Endothelial cell of umbilical vein (primary cell): ENCODE results near the gene BTC. TPM values are rescaled to one million over a fixed set of nuclear protein-coding genes. Genes with fewer than 3 reads are reported as not detected.

Experiments used
- BruUV-seq: library from RNA; stranded (reverse); fragments of 400-500 nt; replicated peaks from 2 replicates; lab custom pipeline; 2021; lab: Mats Ljungman, UMichigan
- CTCF ChIA-PET: fragments of 300-600, 350-600 bp; sonication (Branson Sonifier 250); formaldehyde crosslinking; loops from one replicate; lab custom pipeline; 2021; ENCODE audit warnings: antibody characterized with exemption, inconsistent platforms; lab: Charles Lee
- POLR2A ChIA-PET: fragments of 300-600, 350-600 bp; sonication (Branson Sonifier 250); formaldehyde crosslinking; loops from one replicate; lab custom pipeline; 2021; ENCODE audit warnings: antibody characterized with exemption, inconsistent platforms; lab: Charles Lee
- DNase-seq: peaks from one replicate; pipeline ENCODE4 v3.0.0-alpha.2; 2011; ENCODE audit warnings: low read depth, low spot score
- FAIRE-seq: peaks from 2 replicates; lab custom pipeline; 2011; peaks lifted over from hg19 to GRCh38; lab: Jason Lieb, UNC
- H2AFZ ChIP-seq: 2 replicates; pipeline ENCODE4 v1.6.0; 2012; ENCODE audit warnings: low read depth, low read length, control low read depth, inconsistent platforms
- H3K27ac ChIP-seq: 2 replicates; pipeline ENCODE4 v1.5.1; 2011; ENCODE audit warnings: low read depth, mild to moderate bottlenecking, control low read depth, low read length, moderate library complexity; ENCODE audit not compliant: insufficient read depth
- H3K27me3 ChIP-seq, 2 experiments: 2 replicates each; pipeline versions ENCODE4 v1.6.0 to v1.6.1; 2011; ENCODE audit warnings: low read length in 2 of 2, mixed read lengths in 1 of 2; ENCODE audit not compliant: control insufficient read depth in 2 of 2, insufficient read depth in 2 of 2
- H3K36me3 ChIP-seq, 2 experiments: 2 replicates in 1 of 2; 3 replicates in 1 of 2; pipeline ENCODE4 v1.5.1; 2011; ENCODE audit warnings: low read length in 2 of 2, mild to moderate bottlenecking in 1 of 2, moderate library complexity in 1 of 2; ENCODE audit not compliant: control insufficient read depth in 2 of 2, insufficient read depth in 2 of 2; ENCODE audit errors: extremely low read depth in 1 of 2
- H3K4me1 ChIP-seq: 3 replicates; pipeline ENCODE4 v1.5.1; 2011; ENCODE audit warnings: mild to moderate bottlenecking, low read length; ENCODE audit not compliant: control insufficient read depth, insufficient read depth; ENCODE audit errors: extremely low read depth
- H3K4me2 ChIP-seq: 2 replicates; pipeline ENCODE4 v1.6.1; 2011; ENCODE audit warnings: low read length, control low read depth, mixed read lengths; ENCODE audit not compliant: insufficient read depth
- H3K4me3 ChIP-seq, 3 experiments: fragments of 200-600 bp in 1 of 3; sonication (generic), shearing (Covaris generic) in 1 of 3; replicated peaks in 1 of 3; 2 replicates each; pipeline ENCODE4 v1.5.1; 2011 to 2016; ENCODE audit warnings: control low read depth in 3 of 3, low read length in 3 of 3, mild to moderate bottlenecking in 2 of 3, inconsistent platforms in 1 of 3, low read depth in 1 of 3, moderate library complexity in 1 of 3; ENCODE audit not compliant: insufficient read depth in 1 of 3
- H3K79me2 ChIP-seq: 2 replicates; pipeline ENCODE4 v1.6.0; 2012; ENCODE audit warnings: low read length, inconsistent platforms; ENCODE audit not compliant: control insufficient read depth, insufficient read depth
- H3K9ac ChIP-seq: replicated peaks from 2 replicates; pipeline ENCODE3; 2011; ENCODE audit warnings: low read length, control low read depth; ENCODE audit not compliant: insufficient read depth; ENCODE audit errors: extremely low read depth
- H3K9me1 ChIP-seq: replicated peaks from 3 replicates; pipeline ENCODE4 v1.6.0; 2011; ENCODE audit warnings: mild to moderate bottlenecking, low read length; ENCODE audit not compliant: control insufficient read depth, insufficient read depth; ENCODE audit errors: extremely low read depth
- H3K9me3 ChIP-seq: replicated peaks from 2 replicates; pipeline ENCODE4 v1.5.1; 2012; ENCODE audit warnings: low read length, inconsistent platforms; ENCODE audit not compliant: control insufficient read depth, insufficient read depth
- H4K20me1 ChIP-seq: replicated peaks from 2 replicates; pipeline ENCODE3; 2011; ENCODE audit warnings: mild to moderate bottlenecking, low read length; ENCODE audit not compliant: control insufficient read depth, insufficient read depth; ENCODE audit errors: extremely low read depth
- EZH2 ChIP-seq: IDR thresholded peaks from 2 replicates; pipeline ENCODE4 v1.6.1; 2012; ENCODE audit warnings: borderline replicate concordance, low read depth, mild to moderate bottlenecking, moderate library complexity, low read length, inconsistent platforms; ENCODE audit not compliant: severe bottlenecking
- FOS ChIP-seq: IDR thresholded peaks from 2 replicates; pipeline ENCODE4 v1.6.1; 2011; ENCODE audit warnings: mild to moderate bottlenecking, low read length, moderate library complexity, borderline replicate concordance; ENCODE audit not compliant: insufficient read depth
- GATA2 ChIP-seq: IDR thresholded peaks from 2 replicates; pipeline ENCODE4 v1.7.0; 2011; ENCODE audit warnings: low read depth, mild to moderate bottlenecking, moderate library complexity, mixed read lengths, low read length; ENCODE audit not compliant: insufficient read length, insufficient read depth
- JUN ChIP-seq: IDR thresholded peaks from 2 replicates; pipeline ENCODE4 v1.6.1; 2011; ENCODE audit warnings: borderline replicate concordance, low read depth; ENCODE audit not compliant: insufficient read length, insufficient read depth
- MYC ChIP-seq: IDR thresholded peaks from one replicate; pipeline ENCODE4 v1.6.1; 2011; ENCODE audit warnings: mild to moderate bottlenecking, low read depth, low read length
- POLR2A ChIP-seq: IDR thresholded peaks from 2 replicates; pipeline ENCODE4 v1.6.1; 2012; ENCODE audit warnings: low read depth, mild to moderate bottlenecking, control low read depth, low read length
- POLR2AphosphoS5 ChIP-seq: IDR thresholded peaks from 2 replicates; pipeline ENCODE4 v1.6.1; 2012; ENCODE audit warnings: low read depth, mild to moderate bottlenecking, control low read depth, low read length, moderate library complexity; ENCODE audit not compliant: insufficient read depth
- dilution Hi-C: fragments of 300-500 bp; cut with MboI; formaldehyde crosslinking; loops from one replicate; pipeline ENCODE4 v1.15.0; 2019; ENCODE audit warnings: low sequenced_read_pairs; ENCODE audit not compliant: extremely low pct_ligation_motif_present
- intact Hi-C: fragments of 100-400 bp; cut with micrococcal nuclease; formaldehyde crosslinking; loops from one replicate; pipeline ENCODE4 v1.10.0; 2022
- polyA plus RNA-seq, 4 experiments: library from polyadenylated mRNA; depleted of rRNA in 3 of 4; stranded (reverse) in 3 of 4; unstranded in 1 of 4; fragments of >200 nt; gene quantifications; 2 replicates each; pipeline versions ENCODE4 v1.2.1 to v1.2.3, GENCODE V29; 2011 to 2012; ENCODE audit warnings: missing spikeins in 1 of 4
- total RNA-seq: library from RNA; stranded (reverse); gene quantifications from 2 replicates; pipeline ENCODE4 v1.2.3, GENCODE V29; 2021
- TF ChIP-seq, protein P1 (sequence below): IDR thresholded peaks from 2 replicates; pipeline ENCODE4 v1.6.1; 2011; ENCODE audit not compliant: insufficient read depth, insufficient read length
- TF ChIP-seq, protein P2 (sequence below), 2 donors: IDR thresholded peaks; 1 replicate in 1 of 2; 2 replicates in 1 of 2; pipeline ENCODE4 v1.5.1; 2011; ENCODE audit warnings: low read length in 2 of 2, mild to moderate bottlenecking in 2 of 2, moderate library complexity in 2 of 2, control low read depth in 1 of 2, inconsistent platforms in 1 of 2, low read depth in 1 of 2; ENCODE audit not compliant: insufficient read depth in 1 of 2; ENCODE audit errors: extremely low read depth in 1 of 2

Gene BTC
- total and polyA plus RNA-seq, 2 donors (not counting 3 experiments of a cell fraction or from before 2014, with no cell fraction given), result 0.04 TPM; not detected in 1

DNA sequence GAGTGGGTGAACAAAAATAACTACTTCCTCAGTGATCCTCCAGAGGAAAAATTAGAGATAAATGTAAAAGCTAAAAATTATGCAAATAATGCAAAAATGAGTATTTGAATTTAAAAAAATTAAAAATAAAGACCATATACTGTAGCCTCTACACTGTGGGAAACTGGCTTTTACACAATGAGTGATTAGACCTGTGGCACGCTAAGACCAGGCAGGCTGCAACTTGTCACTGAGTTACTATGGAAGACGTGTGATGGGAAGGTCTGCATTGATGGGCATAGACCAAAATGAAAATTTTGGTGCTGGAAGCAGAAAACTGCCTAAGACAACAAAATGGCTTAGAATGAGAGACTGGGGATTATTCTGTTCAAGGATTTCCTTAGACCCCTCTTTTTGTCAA, 30.2 kb downstream of the BTC start:
- H3K27ac ChIP-seq, result no peak overlapping the region
- peaks cover 6% of the 10 kb centered on the region for H3K4me1 ChIP-seq
- ChIA-PET CTCF (no interaction called here), POLR2A (no interaction called here)
- FAIRE-seq, result no peak
- intact Hi-C loops, result no loop called here
- H3K4me3 ChIP-seq, result no peak overlapping the region
- H2AFZ ChIP-seq, result no peak overlapping the region
- no peaks in the 10 kb centered on the region for H4K20me1 ChIP-seq
- no peaks in the 10 kb centered on the region for H3K9me1 ChIP-seq
- H3K79me2 ChIP-seq, result no peaks in the 10 kb centered on the region
- no peaks in the 10 kb centered on the region for H3K36me3 ChIP-seq
- no peak for DNase-seq
- no TSS peak for BruUV-seq
- H3K27me3 ChIP-seq, result no peaks in the 10 kb centered on the region
- H3K4me2 ChIP-seq, result no peak overlapping the region
- dilution Hi-C loops, result no loop called here
- H3K9me3 ChIP-seq, result no peaks in the 10 kb centered on the region
- H3K9ac ChIP-seq, result no peak overlapping the region
- TF ChIP-seq FOS (no peak), POLR2AphosphoS5 (no peak), GATA2 (no peak), POLR2A (no peak), EZH2 (no peak), JUN (no peak), MYC (no peak)
- TF ChIP-seq, protein P1, sequence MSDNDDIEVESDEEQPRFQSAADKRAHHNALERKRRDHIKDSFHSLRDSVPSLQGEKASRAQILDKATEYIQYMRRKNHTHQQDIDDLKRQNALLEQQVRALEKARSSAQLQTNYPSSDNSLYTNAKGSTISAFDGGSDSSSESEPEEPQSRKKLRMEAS, result no peak
- TF ChIP-seq, protein P2, sequence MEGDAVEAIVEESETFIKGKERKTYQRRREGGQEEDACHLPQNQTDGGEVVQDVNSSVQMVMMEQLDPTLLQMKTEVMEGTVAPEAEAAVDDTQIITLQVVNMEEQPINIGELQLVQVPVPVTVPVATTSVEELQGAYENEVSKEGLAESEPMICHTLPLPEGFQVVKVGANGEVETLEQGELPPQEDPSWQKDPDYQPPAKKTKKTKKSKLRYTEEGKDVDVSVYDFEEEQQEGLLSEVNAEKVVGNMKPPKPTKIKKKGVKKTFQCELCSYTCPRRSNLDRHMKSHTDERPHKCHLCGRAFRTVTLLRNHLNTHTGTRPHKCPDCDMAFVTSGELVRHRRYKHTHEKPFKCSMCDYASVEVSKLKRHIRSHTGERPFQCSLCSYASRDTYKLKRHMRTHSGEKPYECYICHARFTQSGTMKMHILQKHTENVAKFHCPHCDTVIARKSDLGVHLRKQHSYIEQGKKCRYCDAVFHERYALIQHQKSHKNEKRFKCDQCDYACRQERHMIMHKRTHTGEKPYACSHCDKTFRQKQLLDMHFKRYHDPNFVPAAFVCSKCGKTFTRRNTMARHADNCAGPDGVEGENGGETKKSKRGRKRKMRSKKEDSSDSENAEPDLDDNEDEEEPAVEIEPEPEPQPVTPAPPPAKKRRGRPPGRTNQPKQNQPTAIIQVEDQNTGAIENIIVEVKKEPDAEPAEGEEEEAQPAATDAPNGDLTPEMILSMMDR (IDR thresholded peaks at IDR 0.05; ENCODE audit: extremely low read depth in 1 of 2, insufficient read depth in 1 of 2, low read depth in 1 of 2, low read length in 2 of 2), result no peak
